KMS-11 (cell line): Measurements from ENCODE around the gene KIR3DL1.
"Not testable (repeated sequence)": the region's sequence is repeated elsewhere in the genome, so short reads cannot be mapped to it uniquely, and the experiment has no call there.

Experiments
- H2AFZ ChIP-seq: fragments of 200-600 bp; sonication (generic); 2 replicates; pipeline ENCODE4 v1.6.1; 2016; ENCODE audit warnings: antibody characterized with exemption, mixed run types, low read depth
- H3K27ac ChIP-seq: fragments of 200-600 bp; sonication (generic); 2 replicates; pipeline ENCODE4 v1.6.1; 2016; ENCODE audit warnings: mild to moderate bottlenecking, mixed run types
- H3K27me3 ChIP-seq: fragments of 200-600 bp; sonication (generic); 2 replicates; pipeline ENCODE4 v1.6.1; 2017; ENCODE audit warnings: mild to moderate bottlenecking, low read depth, mixed run types, moderate library complexity; ENCODE audit not compliant: insufficient read depth
- H3K36me3 ChIP-seq: fragments of 200-600 bp; sonication (generic); 2 replicates; pipeline ENCODE4 v1.6.1; 2017; ENCODE audit warnings: mild to moderate bottlenecking, mixed run types; ENCODE audit not compliant: insufficient read depth
- H3K4me1 ChIP-seq: fragments of 200-600 bp; sonication (generic); 2 replicates; pipeline ENCODE4 v1.6.1; 2016; ENCODE audit warnings: mild to moderate bottlenecking, low read depth, mixed run types; ENCODE audit not compliant: poor library complexity, severe bottlenecking
- H3K4me2 ChIP-seq: fragments of 200-600 bp; sonication (generic); 2 replicates; pipeline ENCODE4 v1.7.0; 2016; ENCODE audit warnings: mild to moderate bottlenecking, mixed run types
- H3K4me3 ChIP-seq: fragments of 200-600 bp; sonication (generic); IDR thresholded peaks from 2 replicates; pipeline ENCODE4 v1.6.1; 2017; ENCODE audit warnings: low read depth, low read length, mixed read lengths; ENCODE audit not compliant: insufficient read depth
- H3K79me2 ChIP-seq: fragments of 200-600 bp; sonication (generic); 2 replicates; pipeline ENCODE4 v1.6.1; 2016; ENCODE audit warnings: low read depth, mixed run types; ENCODE audit not compliant: insufficient read depth
- H3K9ac ChIP-seq: fragments of 200-600 bp; sonication (generic); 2 replicates; pipeline ENCODE4 v1.6.1; 2016; ENCODE audit warnings: mild to moderate bottlenecking, mixed run types
- H4K20me1 ChIP-seq: fragments of 200-600 bp; sonication (generic); 2 replicates; pipeline ENCODE4 v1.6.1; 2016; ENCODE audit warnings: mild to moderate bottlenecking, mixed run types; ENCODE audit not compliant: insufficient read depth
- TF ChIP-seq, protein P1 (sequence below): fragments of 200-600 bp; sonication (generic); conservative IDR thresholded peaks from 2 replicates; pipeline ENCODE4 v1.6.1; 2017; ENCODE audit warnings: low read depth, mild to moderate bottlenecking, antibody characterized with exemption, low read length, moderate library complexity, mixed read lengths

The KIR3DL1 gene

DNA sequence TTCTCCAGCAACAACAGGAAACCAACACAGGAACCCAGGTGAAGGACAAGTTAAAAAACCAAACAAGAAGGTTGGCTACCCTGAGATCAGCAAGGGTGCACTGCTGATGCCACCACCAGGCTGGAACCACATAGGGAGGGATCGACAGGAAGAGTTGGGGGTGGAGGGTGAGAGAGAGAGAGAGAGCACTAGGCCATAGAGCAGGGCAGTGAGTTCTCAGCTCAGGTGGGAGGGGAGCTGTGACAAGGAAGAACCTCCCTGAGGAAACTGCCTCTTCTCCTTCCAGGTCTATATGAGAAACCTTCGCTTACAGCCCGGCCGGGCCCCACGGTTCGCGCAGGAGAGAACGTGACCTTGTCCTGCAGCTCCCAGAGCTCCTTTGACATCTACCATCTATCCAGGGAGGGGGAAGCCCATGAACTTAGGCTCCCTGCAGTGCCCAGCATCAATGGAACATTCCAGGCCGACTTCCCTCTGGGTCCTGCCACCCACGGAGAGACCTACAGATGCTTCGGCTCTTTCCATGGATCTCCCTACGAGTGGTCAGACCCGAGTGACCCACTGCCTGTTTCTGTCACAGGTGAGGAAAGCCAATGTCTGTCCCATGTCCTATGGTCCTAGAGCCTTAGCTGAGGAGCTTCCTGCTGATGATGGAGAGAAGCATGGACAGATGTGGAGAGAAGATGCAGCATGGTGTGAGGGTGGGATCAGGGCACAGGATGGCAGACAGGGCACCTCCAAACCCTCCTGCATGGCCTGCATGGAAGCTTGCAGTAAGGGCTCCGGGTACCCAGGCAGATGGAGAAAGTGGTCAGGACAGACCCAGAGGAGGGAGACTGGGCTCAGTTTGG lies 10.4 kb upstream of the KIR3DL1 start:
- no peak overlapping the region for H3K4me2 ChIP-seq
- no peaks in the 10 kb centered on the region for H4K20me1 ChIP-seq
- no peak overlapping the region for H3K4me3 ChIP-seq
- no peak overlapping the region for H3K27ac ChIP-seq
- no peaks in the 10 kb centered on the region for H3K36me3 ChIP-seq
- H3K9ac ChIP-seq: no peak overlapping the region
- H3K79me2 ChIP-seq: no peaks in the 10 kb centered on the region
- no peaks in the 10 kb centered on the region for H3K4me1 ChIP-seq
- peaks cover 16% of the 10 kb centered on the region; the same call in 1 of the 2 replicates for H3K27me3 ChIP-seq
- TF ChIP-seq, protein P1, sequence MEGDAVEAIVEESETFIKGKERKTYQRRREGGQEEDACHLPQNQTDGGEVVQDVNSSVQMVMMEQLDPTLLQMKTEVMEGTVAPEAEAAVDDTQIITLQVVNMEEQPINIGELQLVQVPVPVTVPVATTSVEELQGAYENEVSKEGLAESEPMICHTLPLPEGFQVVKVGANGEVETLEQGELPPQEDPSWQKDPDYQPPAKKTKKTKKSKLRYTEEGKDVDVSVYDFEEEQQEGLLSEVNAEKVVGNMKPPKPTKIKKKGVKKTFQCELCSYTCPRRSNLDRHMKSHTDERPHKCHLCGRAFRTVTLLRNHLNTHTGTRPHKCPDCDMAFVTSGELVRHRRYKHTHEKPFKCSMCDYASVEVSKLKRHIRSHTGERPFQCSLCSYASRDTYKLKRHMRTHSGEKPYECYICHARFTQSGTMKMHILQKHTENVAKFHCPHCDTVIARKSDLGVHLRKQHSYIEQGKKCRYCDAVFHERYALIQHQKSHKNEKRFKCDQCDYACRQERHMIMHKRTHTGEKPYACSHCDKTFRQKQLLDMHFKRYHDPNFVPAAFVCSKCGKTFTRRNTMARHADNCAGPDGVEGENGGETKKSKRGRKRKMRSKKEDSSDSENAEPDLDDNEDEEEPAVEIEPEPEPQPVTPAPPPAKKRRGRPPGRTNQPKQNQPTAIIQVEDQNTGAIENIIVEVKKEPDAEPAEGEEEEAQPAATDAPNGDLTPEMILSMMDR: no peak
- H2AFZ ChIP-seq: no peak overlapping the region

DNA sequence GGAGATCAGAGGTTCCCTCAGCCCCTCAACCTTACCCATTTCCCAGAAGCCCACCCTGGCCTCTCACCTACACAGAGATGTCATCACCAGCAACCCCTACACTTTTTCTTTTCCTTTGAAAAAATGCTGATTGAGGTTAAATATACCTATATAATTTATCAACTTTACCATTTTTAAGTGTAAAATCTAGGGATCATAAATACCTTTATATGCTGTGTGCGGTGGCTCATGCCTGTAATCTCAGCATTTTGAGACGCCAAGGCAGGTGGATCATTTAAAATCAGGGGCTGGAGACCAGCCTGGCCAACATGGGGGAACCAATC lies 9.8 kb upstream of the KIR3DL1 start:
- no peak overlapping the region for H3K4me2 ChIP-seq
- TF ChIP-seq, protein P1: no peak
- peaks cover 17% of the 10 kb centered on the region; the same call in 1 of the 2 replicates for H3K27me3 ChIP-seq
- H3K4me3 ChIP-seq: no peak overlapping the region
- H2AFZ ChIP-seq: no peak overlapping the region
- no peak overlapping the region for H3K27ac ChIP-seq
- no peaks in the 10 kb centered on the region for H3K36me3 ChIP-seq
- no peaks in the 10 kb centered on the region for H4K20me1 ChIP-seq
- H3K9ac ChIP-seq: no peak overlapping the region
- no peaks in the 10 kb centered on the region for H3K79me2 ChIP-seq
- no peaks in the 10 kb centered on the region for H3K4me1 ChIP-seq

DNA sequence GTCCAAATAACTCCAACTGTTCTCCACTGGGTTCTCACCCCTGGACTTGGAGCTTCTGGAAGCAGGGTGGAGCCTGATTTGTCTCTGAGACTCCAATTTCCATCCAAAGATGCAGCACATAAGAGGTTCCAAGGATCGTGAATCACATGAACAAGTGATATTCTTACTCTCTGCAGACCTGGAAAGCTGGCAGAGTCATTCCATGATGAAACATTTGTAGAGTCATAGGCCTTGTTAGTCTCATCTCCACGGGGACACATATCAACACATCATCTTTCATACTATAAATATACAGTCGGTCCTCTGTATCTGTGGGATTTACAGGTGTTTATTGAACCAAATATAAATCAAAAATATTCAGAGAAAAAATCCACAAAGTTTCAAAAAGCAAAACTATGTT lies 1.7 kb upstream of the KIR3DL1 start:
- not testable (repeated sequence) for H3K27ac ChIP-seq, H3K36me3 ChIP-seq, H3K27me3 ChIP-seq, H4K20me1 ChIP-seq, H3K4me3 ChIP-seq, H3K4me1 ChIP-seq, H3K9ac ChIP-seq, H2AFZ ChIP-seq, H3K79me2 ChIP-seq, H3K4me2 ChIP-seq

DNA sequence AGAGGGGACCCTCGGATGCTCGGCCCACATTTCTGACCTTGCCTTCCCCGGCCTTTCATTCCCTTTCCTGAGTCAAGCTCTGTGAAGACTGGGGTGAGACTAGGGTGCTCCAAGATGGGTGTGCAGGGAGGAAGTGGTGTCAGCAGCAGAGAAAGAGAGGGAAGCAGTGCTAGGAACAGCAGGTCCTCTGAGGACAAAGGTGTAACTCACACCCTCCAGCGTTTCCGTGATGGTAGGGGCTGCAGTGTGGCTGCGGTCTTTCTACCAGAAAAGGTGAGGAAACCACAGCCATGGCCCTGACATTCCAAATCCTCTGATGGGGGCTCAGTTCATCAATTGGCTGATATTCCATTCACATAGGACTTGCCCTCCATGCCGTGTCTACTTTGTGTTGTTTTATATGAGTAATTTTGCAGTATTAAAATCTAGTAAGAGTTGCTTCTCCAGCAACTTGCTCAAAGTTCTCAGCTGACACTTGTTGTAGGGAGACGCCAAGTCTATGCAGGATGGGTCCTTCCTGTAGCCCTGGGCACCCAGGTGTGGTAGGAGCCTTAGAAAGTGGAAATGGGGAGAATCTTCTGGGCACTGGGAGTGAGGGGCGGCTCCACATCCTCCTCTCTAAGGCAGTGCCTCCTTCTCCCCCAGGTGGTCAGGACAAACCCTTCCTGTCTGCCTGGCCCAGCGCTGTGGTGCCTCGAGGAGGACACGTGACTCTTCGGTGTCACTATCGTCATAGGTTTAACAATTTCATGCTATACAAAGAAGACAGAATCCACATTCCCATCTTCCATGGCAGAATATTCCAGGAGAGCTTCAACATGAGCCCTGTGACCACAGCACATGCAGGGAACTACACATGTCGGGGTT lies 1.6 kb downstream of the KIR3DL1 start:
- Histone ChIP-seq H4K20me1 (no peaks in the 10 kb centered on the region), H3K79me2 (no peaks in the 10 kb centered on the region), H3K4me3 (no peak overlapping the region), H3K4me1 (no peaks in the 10 kb centered on the region), H2AFZ (no peak overlapping the region), H3K27me3 (no peaks in the 10 kb centered on the region; the same call in 1 of the 2 replicates), H3K9ac (no peak overlapping the region), H3K36me3 (no peaks in the 10 kb centered on the region), H3K4me2 (no peak overlapping the region), H3K27ac (no peak overlapping the region)
- TF ChIP-seq, protein P1: no peak

DNA sequence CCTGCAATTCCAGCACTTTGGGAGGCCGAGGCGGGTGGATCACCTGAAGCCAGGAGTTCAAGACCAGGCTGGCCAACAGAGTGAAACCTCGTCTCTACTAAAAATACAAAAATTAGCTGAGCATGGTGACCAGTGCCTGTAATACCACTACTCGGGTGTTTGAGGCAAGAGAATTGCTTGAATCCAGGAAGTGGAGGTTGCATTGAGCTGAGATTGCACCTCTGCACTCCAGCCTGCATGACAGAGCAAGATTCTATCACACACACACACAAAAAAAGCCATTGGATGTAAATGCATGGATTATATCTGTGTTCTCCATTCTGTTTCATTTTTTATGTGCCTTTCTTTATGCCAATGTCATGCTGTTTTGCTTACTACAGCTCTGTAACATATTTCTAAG lies 8.1 kb downstream of the KIR3DL1 start:
- not testable (repeated sequence) for H3K9ac ChIP-seq, H3K4me3 ChIP-seq, H3K79me2 ChIP-seq, H2AFZ ChIP-seq, H3K27ac ChIP-seq, H3K36me3 ChIP-seq, H3K4me1 ChIP-seq, H3K27me3 ChIP-seq, H3K4me2 ChIP-seq, H4K20me1 ChIP-seq

DNA sequence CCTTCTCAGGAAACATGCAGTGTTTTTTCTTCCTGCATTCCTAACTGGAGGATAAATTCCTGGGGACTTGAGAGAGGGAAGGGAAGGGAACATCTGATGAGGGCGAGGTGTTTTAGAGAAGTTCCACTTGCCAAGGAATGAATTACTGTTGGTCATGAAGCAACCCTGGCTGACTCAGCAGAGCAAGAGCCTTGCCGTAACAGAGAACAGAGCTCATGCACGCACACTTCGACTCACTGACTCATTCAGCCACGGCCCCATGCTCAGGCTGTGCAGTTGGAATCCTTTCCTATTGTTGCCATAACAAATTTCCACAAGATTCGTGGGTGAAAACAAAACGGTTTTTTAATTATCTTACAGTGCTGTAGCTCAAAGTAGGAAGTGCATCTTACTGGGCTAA lies 9.1 kb downstream of the KIR3DL1 start:
- not testable (repeated sequence) for H3K36me3 ChIP-seq, H3K4me3 ChIP-seq, H3K4me2 ChIP-seq, H3K79me2 ChIP-seq, H2AFZ ChIP-seq, H3K27me3 ChIP-seq, H4K20me1 ChIP-seq, H3K9ac ChIP-seq, H3K27ac ChIP-seq, H3K4me1 ChIP-seq

DNA sequence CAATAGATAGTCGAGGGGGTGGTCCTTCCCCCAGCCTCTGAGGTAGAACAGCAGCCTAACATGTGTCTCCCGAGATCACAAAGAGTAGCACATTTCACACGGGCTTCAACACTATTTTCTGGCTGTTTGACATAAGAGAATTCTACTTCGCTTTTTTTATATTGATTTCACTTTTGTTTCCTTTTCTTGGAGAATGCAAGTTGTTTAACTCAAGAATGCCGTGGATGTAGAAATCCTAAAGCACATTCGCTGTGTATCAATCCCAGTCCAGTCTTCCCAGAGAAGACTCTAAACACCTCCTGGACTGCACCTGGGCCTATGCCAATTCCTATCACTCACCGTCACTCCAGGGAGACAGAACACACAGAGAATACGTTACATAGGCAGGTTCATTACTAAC lies 11.8 kb downstream of the KIR3DL1 start:
- not testable (repeated sequence) for H2AFZ ChIP-seq, H3K36me3 ChIP-seq

More for the DNA sequence above, 11.8 kb downstream of the KIR3DL1 start:
- not testable (repeated sequence) for H4K20me1 ChIP-seq, H3K4me2 ChIP-seq, H3K27ac ChIP-seq, H3K27me3 ChIP-seq, H3K4me1 ChIP-seq, H3K79me2 ChIP-seq, H3K9ac ChIP-seq, H3K4me3 ChIP-seq
